ENCODE results near the gene INPP5K.
A peak's percentile ranks its signal among the peaks of the same experiment; 100 is the strongest.

The INPP5K gene

DNA sequence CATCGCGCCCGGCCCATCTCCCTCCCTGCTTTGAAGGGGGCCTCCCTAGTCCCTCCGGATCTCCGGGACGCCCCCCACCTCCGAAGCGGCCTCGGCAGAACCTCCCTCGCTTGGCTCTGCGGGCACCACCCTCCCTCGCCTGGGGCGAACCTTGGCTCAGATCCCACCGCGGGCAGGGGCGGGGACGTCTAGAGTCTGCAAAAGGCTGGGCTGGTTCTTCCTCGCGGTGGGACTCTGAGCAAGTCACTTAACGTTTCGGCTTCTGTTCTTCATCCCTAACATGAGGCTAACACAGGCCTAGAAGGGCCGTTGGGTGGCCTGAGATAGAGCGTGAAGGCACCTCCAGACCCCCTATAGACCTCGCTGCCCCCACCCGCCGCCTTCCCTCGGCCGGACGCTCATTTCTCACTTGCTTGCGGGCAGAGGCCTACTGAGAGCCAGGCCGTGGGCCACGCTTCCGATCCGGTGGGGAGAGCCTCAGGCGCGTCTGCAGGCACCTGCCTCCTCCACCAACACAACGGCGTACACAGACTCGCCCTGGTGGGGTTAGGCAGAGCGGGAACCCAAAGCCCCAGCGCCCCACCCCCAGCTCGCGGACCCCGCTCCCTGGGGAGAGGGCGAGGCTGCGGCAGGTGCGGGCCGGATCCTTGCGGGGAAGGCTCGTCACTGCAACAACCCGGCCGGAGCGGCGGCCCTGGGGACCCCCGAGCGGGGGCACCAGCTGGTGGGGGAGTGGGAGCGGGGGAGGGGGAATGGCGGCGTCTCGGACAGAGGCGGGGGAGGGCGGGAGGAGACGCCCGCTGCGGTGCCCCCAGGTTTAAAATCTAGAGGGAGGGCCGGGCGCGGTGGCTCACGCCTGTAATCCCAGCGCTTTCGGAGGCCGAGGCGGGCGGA is 29.4 kb downstream of the INPP5K start:
- peak overlapping the region; percentile 96 for H3K27ac ChIP-seq
- TF ChIP-seq, protein P1, sequence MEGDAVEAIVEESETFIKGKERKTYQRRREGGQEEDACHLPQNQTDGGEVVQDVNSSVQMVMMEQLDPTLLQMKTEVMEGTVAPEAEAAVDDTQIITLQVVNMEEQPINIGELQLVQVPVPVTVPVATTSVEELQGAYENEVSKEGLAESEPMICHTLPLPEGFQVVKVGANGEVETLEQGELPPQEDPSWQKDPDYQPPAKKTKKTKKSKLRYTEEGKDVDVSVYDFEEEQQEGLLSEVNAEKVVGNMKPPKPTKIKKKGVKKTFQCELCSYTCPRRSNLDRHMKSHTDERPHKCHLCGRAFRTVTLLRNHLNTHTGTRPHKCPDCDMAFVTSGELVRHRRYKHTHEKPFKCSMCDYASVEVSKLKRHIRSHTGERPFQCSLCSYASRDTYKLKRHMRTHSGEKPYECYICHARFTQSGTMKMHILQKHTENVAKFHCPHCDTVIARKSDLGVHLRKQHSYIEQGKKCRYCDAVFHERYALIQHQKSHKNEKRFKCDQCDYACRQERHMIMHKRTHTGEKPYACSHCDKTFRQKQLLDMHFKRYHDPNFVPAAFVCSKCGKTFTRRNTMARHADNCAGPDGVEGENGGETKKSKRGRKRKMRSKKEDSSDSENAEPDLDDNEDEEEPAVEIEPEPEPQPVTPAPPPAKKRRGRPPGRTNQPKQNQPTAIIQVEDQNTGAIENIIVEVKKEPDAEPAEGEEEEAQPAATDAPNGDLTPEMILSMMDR (IDR thresholded peaks at IDR 0.05): no peak
- TF ChIP-seq ZFX (IDR thresholded peaks at IDR 0.05; ENCODE audit: borderline replicate concordance): no peak

DNA sequence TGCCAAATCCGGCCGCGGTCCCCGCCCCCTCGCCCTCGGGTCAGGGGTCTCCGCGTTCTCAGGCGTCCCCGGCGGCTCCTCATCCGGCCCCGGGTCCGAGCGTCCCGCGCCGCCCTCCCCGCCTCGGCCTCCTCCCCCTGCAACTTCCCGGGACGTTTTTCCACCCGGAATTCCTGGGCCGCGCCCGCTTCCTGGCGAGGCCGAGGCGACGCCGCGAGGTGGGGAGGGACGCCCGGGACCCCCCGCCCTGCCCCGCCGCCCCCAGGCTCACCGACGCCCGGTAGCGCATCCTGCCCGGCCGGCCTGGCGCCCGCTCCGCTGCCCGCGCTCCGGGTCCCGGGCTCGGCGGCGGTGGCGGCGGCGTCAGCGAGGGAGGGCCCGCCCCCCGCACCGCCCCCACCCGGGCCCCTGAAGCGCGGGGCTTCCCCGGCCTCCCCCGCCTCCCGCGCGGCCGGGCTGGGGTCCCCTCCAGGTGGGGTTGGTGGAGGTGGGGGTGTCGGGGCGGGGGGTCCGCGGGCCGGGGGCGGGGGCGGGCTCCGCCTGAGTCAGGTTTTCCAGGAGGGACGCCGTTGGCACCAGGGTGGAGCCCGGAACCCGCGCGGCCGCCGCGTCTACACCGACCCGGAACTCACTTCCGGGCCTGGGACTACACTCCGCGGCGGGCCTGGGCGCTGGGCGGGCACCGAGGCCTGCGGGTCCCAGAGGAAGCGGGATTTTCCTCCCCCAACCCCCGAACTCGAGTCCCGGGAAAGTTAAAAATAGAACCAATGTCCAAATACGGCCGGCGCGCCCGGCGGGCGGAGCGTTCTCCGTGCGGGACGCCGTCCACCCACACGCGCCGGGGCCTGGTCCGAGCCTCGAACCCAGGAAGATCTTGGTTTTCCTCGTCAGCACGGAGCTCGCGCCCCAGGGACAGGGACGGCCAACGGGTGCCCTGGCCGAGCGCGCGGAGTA is 30.7 kb downstream of the INPP5K start:
- TF ChIP-seq, protein P1 (IDR thresholded peaks at IDR 0.05): no peak
- TF ChIP-seq ZFX (IDR thresholded peaks at IDR 0.05; ENCODE audit: borderline replicate concordance): no peak
- peak overlapping the region; percentile 96 for H3K27ac ChIP-seq

DNA sequence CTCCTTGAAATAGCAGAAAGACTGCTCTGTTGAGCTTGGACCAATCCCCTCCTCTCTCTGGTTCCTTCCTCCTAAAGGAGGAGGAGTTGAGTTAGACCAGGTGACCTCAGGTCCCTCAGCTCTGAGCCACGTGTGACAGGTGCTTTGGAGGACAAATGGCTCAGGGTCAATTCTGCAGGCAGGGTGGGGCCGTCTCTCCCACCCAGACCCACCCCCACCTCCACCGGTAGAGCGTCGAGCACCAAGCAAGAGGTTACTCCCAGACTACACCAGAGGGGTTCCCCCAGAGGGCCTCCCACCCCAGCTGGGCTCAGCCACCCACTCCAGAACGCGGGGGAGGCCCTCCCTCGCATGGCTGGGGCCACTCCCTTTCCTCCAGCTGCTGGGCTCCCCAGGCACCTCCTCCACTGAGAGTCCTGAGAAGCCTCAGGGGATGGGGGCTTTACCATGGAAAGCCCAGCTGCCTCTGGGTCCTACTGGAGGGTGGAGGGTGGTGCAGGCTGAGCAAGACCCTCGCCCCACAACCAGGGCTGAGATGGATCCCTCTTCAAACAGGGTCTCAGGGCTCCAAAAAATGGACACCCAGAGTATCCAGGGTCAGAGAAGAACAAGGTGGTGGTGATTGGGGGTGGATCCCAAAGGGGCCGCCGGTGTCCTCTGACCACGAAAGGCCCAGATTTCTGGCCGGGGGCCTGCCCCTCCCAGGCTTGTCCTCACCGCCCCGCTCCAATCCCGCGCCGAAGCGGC is 31.6 kb downstream of the INPP5K start:
- TF ChIP-seq, protein P1 (IDR thresholded peaks at IDR 0.05): no peak
- TF ChIP-seq ZFX (IDR thresholded peaks at IDR 0.05; ENCODE audit: borderline replicate concordance): no peak
- H3K27ac ChIP-seq: peak overlapping the region; percentile 96

DNA sequence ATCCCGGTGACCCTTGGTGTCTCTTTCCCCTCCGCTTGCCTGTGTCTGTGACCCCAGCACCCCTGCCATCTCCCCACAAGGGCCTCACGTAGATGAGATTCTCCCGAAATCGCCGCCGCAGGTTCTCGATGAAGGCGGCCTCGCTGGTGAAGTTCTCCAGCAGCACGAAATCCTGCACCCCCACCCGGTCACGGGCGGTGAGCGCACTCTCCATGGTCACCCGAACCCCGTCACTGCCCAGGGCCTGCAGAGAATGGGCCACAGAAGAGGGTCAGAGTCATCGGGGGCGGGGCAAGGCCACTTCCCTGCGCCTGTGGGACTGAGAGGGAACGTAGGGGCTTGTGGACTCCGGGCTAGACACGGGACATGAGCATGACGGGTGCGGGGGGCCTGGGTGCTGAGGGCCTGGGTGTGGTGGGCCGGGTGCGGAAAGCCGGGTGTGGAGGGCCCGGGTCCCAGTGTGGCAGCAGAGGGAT is 32.3 kb downstream of the INPP5K start:
- TF ChIP-seq ZFX (IDR thresholded peaks at IDR 0.05; ENCODE audit: borderline replicate concordance): no peak
- TF ChIP-seq, protein P1 (IDR thresholded peaks at IDR 0.05): no peak
- H3K27ac ChIP-seq: peak overlapping the region; percentile 96

DNA sequence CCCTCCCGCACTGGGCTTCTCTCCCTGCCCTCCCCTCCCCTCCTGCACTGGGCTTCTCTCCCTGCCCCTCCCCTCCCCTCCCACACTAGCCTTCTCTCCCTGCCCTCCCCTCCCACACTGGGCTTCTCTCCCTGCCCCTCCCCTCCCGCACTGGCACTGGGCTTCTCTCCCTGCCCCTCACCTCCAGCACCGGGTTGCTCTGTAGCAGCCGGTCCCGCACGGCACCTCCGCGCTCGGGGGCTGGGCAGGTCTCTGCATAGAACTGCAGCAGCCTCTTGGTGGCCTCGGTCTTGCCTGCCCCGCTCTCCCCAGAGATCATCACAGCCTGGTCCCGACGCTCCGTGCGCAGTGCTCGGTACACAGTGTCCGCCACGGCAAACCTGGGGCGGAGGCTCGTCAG is 33.7 kb downstream of the INPP5K start:
- TF ChIP-seq, protein P1 (IDR thresholded peaks at IDR 0.05): no peak
- no peak for TF ChIP-seq ZFX (IDR thresholded peaks at IDR 0.05; ENCODE audit: borderline replicate concordance)

DNA sequence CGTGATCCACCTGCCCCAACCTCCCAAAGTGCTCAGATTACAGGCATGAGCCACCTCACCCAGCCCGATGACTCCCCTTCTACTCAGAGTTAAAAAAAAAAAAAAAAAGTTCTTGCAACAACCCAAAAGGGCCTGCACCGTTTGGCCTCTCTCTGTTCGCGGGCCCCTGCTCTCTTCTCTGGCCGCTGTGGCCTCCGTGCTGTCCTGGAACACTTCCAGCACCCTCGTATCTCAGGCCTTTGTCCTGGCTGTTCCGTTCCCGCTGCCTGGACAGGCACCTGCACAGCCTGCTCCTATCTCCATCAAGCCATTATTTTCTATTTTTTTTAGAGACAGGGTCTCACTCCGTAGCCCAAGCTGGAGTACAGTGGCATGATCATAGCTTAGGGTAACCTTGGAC is 34.7 kb downstream of the INPP5K start:
- H3K27ac ChIP-seq: no peak overlapping the region
- TF ChIP-seq, protein P1 (IDR thresholded peaks at IDR 0.05): no peak
- no peak for TF ChIP-seq ZFX (IDR thresholded peaks at IDR 0.05; ENCODE audit: borderline replicate concordance)

More for the DNA sequence above, 33.7 kb downstream of the INPP5K start:
- no peak overlapping the region for H3K27ac ChIP-seq
